Epithelial cell of esophagus (primary cell): ENCODE results near the gene DAPK2.

ENCODE experiments used
- DNase-seq: peaks from one replicate; pipeline ENCODE4 v3.0.0; 2010; ENCODE audit warnings: low read depth
- H3K4me3 ChIP-seq: 2 replicates; pipeline ENCODE4 v1.5.1; 2011; ENCODE audit warnings: mild to moderate bottlenecking, low read length, control low read depth
- TF ChIP-seq, protein P1 (sequence below): IDR thresholded peaks from 2 replicates; pipeline ENCODE4 v1.5.1; 2011; ENCODE audit warnings: low read depth, mild to moderate bottlenecking, low read length, control low read depth, inconsistent platforms; ENCODE audit not compliant: insufficient read depth; ENCODE audit errors: missing control alignments

DAPK2 gene

DNA sequence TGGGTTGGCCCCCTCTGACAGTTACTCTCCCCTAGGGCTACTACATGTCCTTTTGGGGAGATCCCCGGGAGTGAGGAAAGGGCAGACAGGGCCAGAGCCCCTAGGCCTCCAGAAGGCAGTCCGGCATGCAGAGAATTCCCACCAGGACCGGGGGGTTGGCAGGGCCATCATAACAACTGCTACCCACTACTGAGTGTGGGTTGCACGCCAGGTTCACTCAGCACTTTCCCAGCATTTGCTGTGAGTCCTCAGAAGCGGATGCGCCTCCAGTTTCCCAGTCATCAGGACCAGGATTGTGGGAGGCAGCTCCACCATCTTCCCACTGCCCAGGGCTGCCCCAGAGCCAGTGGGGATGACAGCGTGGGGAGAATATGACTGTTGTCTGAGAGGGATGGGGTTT, 161.3 kb downstream of the DAPK2 start:
- TF ChIP-seq, protein P1, sequence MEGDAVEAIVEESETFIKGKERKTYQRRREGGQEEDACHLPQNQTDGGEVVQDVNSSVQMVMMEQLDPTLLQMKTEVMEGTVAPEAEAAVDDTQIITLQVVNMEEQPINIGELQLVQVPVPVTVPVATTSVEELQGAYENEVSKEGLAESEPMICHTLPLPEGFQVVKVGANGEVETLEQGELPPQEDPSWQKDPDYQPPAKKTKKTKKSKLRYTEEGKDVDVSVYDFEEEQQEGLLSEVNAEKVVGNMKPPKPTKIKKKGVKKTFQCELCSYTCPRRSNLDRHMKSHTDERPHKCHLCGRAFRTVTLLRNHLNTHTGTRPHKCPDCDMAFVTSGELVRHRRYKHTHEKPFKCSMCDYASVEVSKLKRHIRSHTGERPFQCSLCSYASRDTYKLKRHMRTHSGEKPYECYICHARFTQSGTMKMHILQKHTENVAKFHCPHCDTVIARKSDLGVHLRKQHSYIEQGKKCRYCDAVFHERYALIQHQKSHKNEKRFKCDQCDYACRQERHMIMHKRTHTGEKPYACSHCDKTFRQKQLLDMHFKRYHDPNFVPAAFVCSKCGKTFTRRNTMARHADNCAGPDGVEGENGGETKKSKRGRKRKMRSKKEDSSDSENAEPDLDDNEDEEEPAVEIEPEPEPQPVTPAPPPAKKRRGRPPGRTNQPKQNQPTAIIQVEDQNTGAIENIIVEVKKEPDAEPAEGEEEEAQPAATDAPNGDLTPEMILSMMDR: no peak
- DNase-seq: no peak
- no peak overlapping the region for H3K4me3 ChIP-seq

DNA sequence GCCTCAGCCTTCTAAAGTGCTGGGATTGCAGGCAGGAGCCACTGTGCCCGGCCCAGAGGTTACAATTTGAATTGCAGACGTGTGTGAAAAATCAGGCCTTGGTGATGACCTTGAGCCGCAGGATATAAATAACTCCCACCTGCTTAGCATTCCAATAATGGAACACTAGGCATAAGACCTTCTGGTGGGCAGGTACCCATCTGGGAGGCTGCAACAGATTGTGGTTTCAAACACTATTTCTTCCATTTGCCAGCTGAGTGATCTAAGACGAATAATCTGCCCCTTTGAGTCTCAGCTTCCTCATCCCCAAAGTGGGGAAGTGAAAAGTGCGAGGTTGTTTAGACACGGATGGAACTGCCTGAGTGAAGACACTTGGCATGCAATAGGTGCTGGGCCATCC, 164.9 kb downstream of the DAPK2 start:
- no peak overlapping the region for H3K4me3 ChIP-seq
- no peak for DNase-seq
- TF ChIP-seq, protein P1: no peak

DNA sequence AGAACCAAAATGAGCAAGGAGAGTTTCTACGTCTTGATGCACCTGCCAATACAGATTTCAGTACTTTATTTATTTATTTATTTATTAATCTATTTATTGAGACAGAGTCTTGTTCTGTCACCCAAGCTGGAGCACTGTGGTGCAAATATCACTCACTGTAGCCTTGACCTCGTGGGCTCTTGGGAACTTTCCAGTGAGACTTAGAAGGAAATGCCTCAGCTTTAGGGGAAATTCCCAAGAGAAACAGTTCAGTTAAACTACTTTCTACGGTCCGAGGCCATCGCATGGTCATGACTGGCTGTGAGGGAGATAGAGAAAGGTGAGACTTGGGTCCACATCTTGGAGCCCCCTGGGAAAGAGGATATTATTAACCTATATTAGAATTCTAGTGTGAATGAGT, 165.5 kb downstream of the DAPK2 start:
- TF ChIP-seq, protein P1: no peak
- DNase-seq: no peak
- H3K4me3 ChIP-seq: no peak overlapping the region

DNA sequence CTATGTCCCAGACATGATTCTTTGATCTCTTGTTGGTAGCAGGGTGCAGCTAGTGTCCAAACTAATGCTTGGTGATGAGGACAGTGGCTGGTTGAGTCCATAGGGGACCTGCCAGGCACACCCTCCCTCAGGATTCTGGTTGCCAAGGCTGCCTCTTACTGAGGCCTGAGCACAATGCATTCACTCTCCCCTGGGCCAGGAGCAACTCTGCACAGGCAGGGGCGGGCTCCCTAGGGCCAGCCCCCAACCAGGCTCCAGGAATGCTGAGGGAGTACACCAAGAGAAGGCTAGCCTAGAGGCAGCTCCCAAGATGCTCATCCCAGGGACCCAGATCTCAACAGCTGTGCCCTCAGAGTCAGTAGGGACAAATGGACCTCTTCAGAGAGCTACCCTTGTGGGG, 166.3 kb downstream of the DAPK2 start:
- TF ChIP-seq, protein P1: no peak
- no peak overlapping the region for H3K4me3 ChIP-seq
- DNase-seq: no peak

DNA sequence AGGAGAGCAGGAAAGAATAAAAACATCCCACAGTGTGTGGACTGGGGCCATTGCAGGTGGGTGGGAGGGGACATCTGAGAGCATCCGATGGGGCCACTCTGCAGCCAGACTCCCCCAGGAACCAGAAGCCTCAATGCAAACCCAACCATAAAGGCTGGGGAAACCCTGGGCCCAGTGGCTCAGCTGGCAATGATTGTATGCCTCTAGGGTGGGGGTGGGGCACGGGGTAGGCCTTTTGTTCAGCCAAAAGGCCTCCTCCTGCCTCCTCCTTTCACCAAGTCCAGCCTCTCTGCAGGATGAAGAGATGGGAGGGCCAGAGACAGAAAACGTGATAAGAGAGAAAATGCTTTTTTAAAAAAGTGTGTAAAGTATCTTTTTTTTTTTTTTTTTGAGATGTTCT, 167.1 kb downstream of the DAPK2 start:
- DNase-seq: no peak
- TF ChIP-seq, protein P1: no peak
- no peak overlapping the region for H3K4me3 ChIP-seq

DNA sequence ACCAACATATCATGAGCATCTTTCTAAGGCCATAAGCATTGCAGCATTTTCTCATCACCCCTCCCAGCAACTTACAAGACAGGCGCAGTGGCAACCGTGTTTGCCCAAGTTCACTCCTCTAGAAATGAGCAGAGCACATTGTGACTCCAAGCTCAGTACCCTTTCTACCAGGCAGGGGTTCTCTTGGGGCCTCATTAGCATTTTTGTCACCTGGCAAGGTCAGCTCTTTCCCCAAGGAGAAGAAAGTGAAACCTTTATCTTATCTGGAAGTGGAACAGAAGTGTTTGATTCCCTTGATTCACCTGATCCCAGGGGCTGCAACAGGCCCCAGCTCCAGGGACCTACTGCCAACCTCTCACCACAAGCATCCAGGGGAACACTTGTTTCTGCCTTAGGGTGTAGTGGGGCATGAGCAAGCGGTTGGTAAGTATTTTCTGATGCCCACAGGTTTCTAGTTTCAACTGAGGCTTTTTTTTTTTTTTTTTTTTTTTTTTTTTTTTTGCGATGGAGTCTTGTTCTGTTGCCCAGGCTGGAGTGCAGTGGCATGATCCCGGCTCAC, 168.5 kb downstream of the DAPK2 start:
- H3K4me3 ChIP-seq: no peak overlapping the region
- TF ChIP-seq, protein P1: no peak
- no peak for DNase-seq

DNA sequence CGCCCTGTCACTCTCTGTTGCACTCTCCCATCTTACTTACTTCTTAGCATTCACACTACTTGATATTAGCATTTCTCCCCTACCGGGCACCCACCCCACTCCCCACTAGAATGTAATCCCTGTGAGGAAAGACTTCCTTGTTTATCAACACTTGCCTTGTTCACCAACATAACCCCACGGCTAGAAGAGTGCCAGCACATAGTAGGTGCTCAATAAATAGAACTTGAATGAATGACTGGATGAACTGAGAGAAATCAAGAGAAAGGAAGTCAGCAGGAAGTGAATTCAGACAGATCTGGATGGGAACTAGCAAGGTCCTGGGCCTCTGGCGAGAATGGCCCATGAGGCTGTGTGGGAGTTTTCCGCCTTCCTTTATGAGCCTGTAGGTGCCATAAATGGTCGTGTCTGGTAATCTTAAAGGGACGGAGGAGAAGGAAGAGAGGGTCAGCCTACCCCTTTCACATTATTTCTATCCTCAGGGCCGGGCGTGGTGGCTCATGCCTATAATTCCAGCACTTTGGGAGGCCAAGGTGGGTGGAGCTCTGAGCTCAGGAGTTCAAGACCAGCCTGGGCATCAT, 170.1 kb downstream of the DAPK2 start:
- TF ChIP-seq, protein P1: no peak
- DNase-seq: no peak
- H3K4me3 ChIP-seq: no peak overlapping the region
